Esophagus (tissue), 2 donors: ENCODE measurements around the gene KLF18. TPM values are rescaled to one million over a fixed set of nuclear protein-coding genes. Genes with fewer than 3 reads are reported as not detected.
"Not testable (repeated sequence)": the region's sequence is repeated elsewhere in the genome, so short reads cannot be mapped to it uniquely, and the experiment has no call there.

ENCODE experiments used
- H3K27ac ChIP-seq, 2 donors: one replicate each; pipeline ENCODE4 v1.5.1; 2013; ENCODE audit warnings: low read depth in 2 of 2, mild to moderate bottlenecking in 2 of 2, inconsistent platforms in 1 of 2, low read length in 1 of 2, moderate library complexity in 1 of 2
- H3K27me3 ChIP-seq, 2 donors: one replicate each; pipeline ENCODE4 v1.6.1; 2013; ENCODE audit warnings: low read length in 2 of 2, control low read depth in 1 of 2, mild to moderate bottlenecking in 1 of 2; ENCODE audit not compliant: insufficient read depth in 2 of 2, control insufficient read depth in 1 of 2
- H3K36me3 ChIP-seq, 2 donors: one replicate each; pipeline ENCODE4 v1.6.1; 2013; ENCODE audit warnings: low read length in 1 of 2; ENCODE audit not compliant: control insufficient read depth in 2 of 2, insufficient read depth in 2 of 2
- H3K4me1 ChIP-seq, 2 donors: one replicate each; pipeline ENCODE4 v1.6.1; 2013; ENCODE audit warnings: low read length in 1 of 2; ENCODE audit not compliant: control insufficient read depth in 2 of 2, insufficient read depth in 2 of 2
- H3K4me3 ChIP-seq, 2 donors: one replicate each; pipeline ENCODE4 v1.5.1; 2013; ENCODE audit warnings: low read length in 2 of 2, mild to moderate bottlenecking in 2 of 2, low read depth in 1 of 2, moderate library complexity in 1 of 2
- H3K9me3 ChIP-seq, 2 donors: one replicate each; pipeline ENCODE4 v1.6.1; 2013; ENCODE audit warnings: mild to moderate bottlenecking in 2 of 2, low read depth in 1 of 2, low read length in 1 of 2, moderate library complexity in 1 of 2; ENCODE audit not compliant: control insufficient read depth in 2 of 2, insufficient read depth in 1 of 2
- WGBS, 2 donors: extraction: QIAGEN DNeasy Blood & Tissue Kit; methylation state at CpG; one replicate each; pipeline ENCODE4 v1.1.7; 2013; 5-methylcytosine and 5-hydroxymethylcytosine counted together
- polyA plus RNA-seq, 2 donors: library from polyadenylated mRNA; stranded (reverse); fragments of 200-250 nt; gene quantifications; one replicate each; pipeline ENCODE4 v1.2.3, GENCODE V29; 2013
- donor health status: healthy with polysubstance abuse.
- donor health status: Bipolar disorder and iron deficiency.

Gene KLF18
- polyA plus RNA-seq, 2 donors = not detected

DNA sequence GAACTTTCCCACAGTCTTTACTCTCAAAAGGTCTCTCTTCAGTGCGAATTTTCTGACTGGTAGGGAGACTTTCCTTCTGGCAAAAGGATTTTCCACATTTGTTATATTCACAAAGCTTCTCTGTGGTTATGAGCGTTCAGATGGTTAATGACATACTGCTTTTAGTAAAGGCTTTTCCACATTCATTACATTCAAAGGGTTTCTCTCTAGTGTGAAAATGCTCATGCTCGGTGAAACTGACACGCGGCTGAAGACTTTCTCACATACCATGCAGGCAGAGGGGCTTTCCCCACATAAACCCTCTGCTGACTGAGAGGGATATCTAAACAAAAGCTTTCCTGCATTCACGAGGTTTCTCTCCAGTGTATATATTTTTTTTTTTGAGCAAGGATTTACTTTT, 9.9 kb upstream of the KLF18 start:
- no peak overlapping the region for H3K27ac ChIP-seq
- no peaks in the 10 kb centered on the region for H3K27me3 ChIP-seq
- H3K36me3 ChIP-seq = no peaks in the 10 kb centered on the region
- H3K4me1 ChIP-seq = no peaks in the 10 kb centered on the region
- no peaks in the 10 kb centered on the region for H3K9me3 ChIP-seq
- H3K4me3 ChIP-seq = no peak overlapping the region
- 50 to 58% methylated on average over 6 of the region's 6 CpGs for WGBS, 2 donors

DNA sequence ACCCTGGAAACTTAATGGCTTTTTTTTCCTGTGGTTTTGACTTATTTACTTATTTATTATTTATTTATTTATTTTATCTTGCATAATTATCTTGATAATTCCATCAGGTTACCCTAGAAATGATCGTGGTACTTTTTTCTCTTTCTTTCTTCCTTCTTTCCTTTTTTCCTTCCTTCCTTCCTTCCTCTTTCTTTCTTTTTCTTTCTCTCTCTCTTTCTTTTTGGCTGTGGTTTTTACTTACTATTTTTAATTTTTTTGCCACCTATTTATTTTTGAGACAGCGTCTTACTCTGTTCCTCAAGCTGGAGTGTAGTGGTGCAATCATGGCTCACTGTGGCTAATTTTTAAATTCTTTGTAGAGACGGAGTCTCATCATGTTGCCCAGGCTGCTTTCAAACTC, 6.2 kb upstream of the KLF18 start:
- no peak overlapping the region for H3K4me3 ChIP-seq
- H3K27ac ChIP-seq = no peak overlapping the region
- H3K27me3 ChIP-seq = no peaks in the 10 kb centered on the region
- WGBS, 2 donors = 84 to 87% methylated on average over 3 of the region's 3 CpGs
- peaks cover 0 to 3% of the 10 kb centered on the region in 2 donors for H3K9me3 ChIP-seq
- no peaks in the 10 kb centered on the region for H3K4me1 ChIP-seq
- no peaks in the 10 kb centered on the region for H3K36me3 ChIP-seq

- Histone ChIP-seq H3K27ac (no peak overlapping the region), H3K9me3 (peaks cover 0 to 3% of the 10 kb centered on the region in 2 donors), H3K36me3 (no peaks in the 10 kb centered on the region), H3K4me3 (no peak overlapping the region), H3K4me1 (no peaks in the 10 kb centered on the region), H3K27me3 (no peaks in the 10 kb centered on the region)
- WGBS, 2 donors = 93 to 94% methylated on average over 28 of the region's 28 CpGs
Measured at GRCh38 chr1:44146536-44147361, 5.3 kb upstream of the KLF18 start.

- Histone ChIP-seq H3K9me3 (peaks cover 0 to 3% of the 10 kb centered on the region in 2 donors), H3K27me3 (no peaks in the 10 kb centered on the region), H3K27ac (no peak overlapping the region), H3K36me3 (no peaks in the 10 kb centered on the region), H3K4me1 (no peaks in the 10 kb centered on the region), H3K4me3 (no peak overlapping the region)
- WGBS, 2 donors = 92 to 94% methylated on average over 2 of the region's 2 CpGs
Measured at GRCh38 chr1:44144962-44145756, 3.7 kb upstream of the KLF18 start.

- not testable (repeated sequence) for H3K27me3 ChIP-seq, H3K27ac ChIP-seq, H3K4me3 ChIP-seq, H3K4me1 ChIP-seq, H3K36me3 ChIP-seq, H3K9me3 ChIP-seq
- WGBS, 2 donors = 87 to 90% methylated on average over 8 of the region's 8 CpGs
Measured at GRCh38 chr1:44139565-44139964, 1.9 kb downstream of the KLF18 start.

GRCh38 chr1:44138239-44138638, 3.2 kb downstream of the KLF18 start:
- WGBS, 2 donors = 87 to 96% methylated on average over 3 of the region's 3 CpGs
- no peak overlapping the region for H3K27ac ChIP-seq

DNA sequence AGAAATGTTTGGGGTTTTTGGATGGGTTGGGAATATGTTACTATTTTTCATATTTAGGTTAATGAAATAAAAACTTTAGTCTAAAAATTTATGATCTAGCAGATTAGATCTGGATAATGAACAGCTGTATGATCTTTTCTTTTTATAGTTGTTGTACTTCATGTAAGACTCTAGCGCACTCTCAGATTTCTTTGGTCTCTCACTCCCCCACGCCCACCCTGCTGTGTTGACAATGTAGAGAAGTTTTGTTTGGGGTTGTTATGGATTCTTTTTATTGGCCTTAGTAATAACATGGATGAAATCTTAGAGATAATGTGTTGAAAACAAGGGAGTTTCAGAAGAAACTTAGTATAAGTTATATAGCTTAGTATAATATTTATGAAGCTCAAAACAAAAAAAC, 5.5 kb downstream of the KLF18 start:
- peaks cover 0 to 2% of the 10 kb centered on the region in 2 donors for H3K9me3 ChIP-seq
- H3K36me3 ChIP-seq = no peaks in the 10 kb centered on the region
- H3K27me3 ChIP-seq = peaks cover 0 to 2% of the 10 kb centered on the region in 2 donors
- H3K27ac ChIP-seq = no peak overlapping the region
- H3K4me3 ChIP-seq = no peak overlapping the region
- 81 to 89% methylated on average over 2 of the region's 2 CpGs for WGBS, 2 donors
- no peaks in the 10 kb centered on the region for H3K4me1 ChIP-seq

More at GRCh38 chr1:44138239-44138638, 3.2 kb downstream of the KLF18 start:
- H3K4me1 ChIP-seq = no peaks in the 10 kb centered on the region
- no peak overlapping the region for H3K4me3 ChIP-seq
- peaks cover 0 to 2% of the 10 kb centered on the region in 2 donors for H3K27me3 ChIP-seq
- H3K36me3 ChIP-seq = no peaks in the 10 kb centered on the region
- peaks cover 0 to 2% of the 10 kb centered on the region in 2 donors for H3K9me3 ChIP-seq

- H3K9me3 ChIP-seq = peaks cover 0 to 2% of the 10 kb centered on the region in 2 donors
- H3K27me3 ChIP-seq = peaks cover 0 to 2% of the 10 kb centered on the region in 2 donors
- no peaks in the 10 kb centered on the region for H3K4me1 ChIP-seq
- 93 to 94% methylated on average over 19 of the region's 19 CpGs for WGBS, 2 donors
- no peak overlapping the region for H3K27ac ChIP-seq
- no peak overlapping the region for H3K4me3 ChIP-seq
- no peaks in the 10 kb centered on the region for H3K36me3 ChIP-seq
Measured at GRCh38 chr1:44134071-44134920, 7.1 kb downstream of the KLF18 start.

DNA sequence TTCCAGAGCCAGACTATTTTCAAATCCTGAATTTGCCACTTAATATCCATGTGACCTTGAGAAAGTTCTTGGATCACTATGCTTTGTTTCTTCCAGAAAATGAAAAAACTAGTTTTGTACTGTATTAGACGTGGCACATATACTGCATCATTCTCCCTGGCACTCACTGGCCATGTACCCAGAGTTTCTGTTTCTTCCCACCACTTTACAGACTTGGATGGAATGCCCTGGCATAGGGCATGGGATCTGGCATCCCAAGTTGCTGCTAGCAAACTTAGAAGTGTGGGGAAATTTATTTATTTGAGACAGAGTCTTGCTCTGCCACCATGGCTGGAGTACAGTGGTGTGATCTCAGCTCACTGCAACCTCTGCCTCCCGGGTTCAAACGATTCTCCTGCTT, 10.0 kb downstream of the KLF18 start:
- no peak overlapping the region for H3K27ac ChIP-seq
- H3K4me3 ChIP-seq = no peak overlapping the region
- no peaks in the 10 kb centered on the region for H3K9me3 ChIP-seq
- WGBS, 2 donors = 71 to 85% methylated on average over 3 of the region's 3 CpGs
- H3K36me3 ChIP-seq = no peaks in the 10 kb centered on the region
- H3K27me3 ChIP-seq = no peaks in the 10 kb centered on the region
- no peaks in the 10 kb centered on the region for H3K4me1 ChIP-seq
